KMS-11 (cell line): ENCODE data around the gene CLDN14.

Source experiments
- H2AFZ ChIP-seq: fragments of 200-600 bp; sonication (generic); 2 replicates; pipeline ENCODE4 v1.6.1; 2016; ENCODE audit warnings: antibody characterized with exemption, mixed run types, low read depth
- H3K27ac ChIP-seq: fragments of 200-600 bp; sonication (generic); 2 replicates; pipeline ENCODE4 v1.6.1; 2016; ENCODE audit warnings: mild to moderate bottlenecking, mixed run types
- H3K27me3 ChIP-seq: fragments of 200-600 bp; sonication (generic); 2 replicates; pipeline ENCODE4 v1.6.1; 2017; ENCODE audit warnings: mild to moderate bottlenecking, low read depth, mixed run types, moderate library complexity; ENCODE audit not compliant: insufficient read depth
- H3K36me3 ChIP-seq: fragments of 200-600 bp; sonication (generic); 2 replicates; pipeline ENCODE4 v1.6.1; 2017; ENCODE audit warnings: mild to moderate bottlenecking, mixed run types; ENCODE audit not compliant: insufficient read depth
- H3K4me1 ChIP-seq: fragments of 200-600 bp; sonication (generic); 2 replicates; pipeline ENCODE4 v1.6.1; 2016; ENCODE audit warnings: mild to moderate bottlenecking, low read depth, mixed run types; ENCODE audit not compliant: poor library complexity, severe bottlenecking
- H3K4me2 ChIP-seq: fragments of 200-600 bp; sonication (generic); 2 replicates; pipeline ENCODE4 v1.7.0; 2016; ENCODE audit warnings: mild to moderate bottlenecking, mixed run types
- H3K4me3 ChIP-seq: fragments of 200-600 bp; sonication (generic); IDR thresholded peaks from 2 replicates; pipeline ENCODE4 v1.6.1; 2017; ENCODE audit warnings: low read depth, low read length, mixed read lengths; ENCODE audit not compliant: insufficient read depth
- H3K79me2 ChIP-seq: fragments of 200-600 bp; sonication (generic); 2 replicates; pipeline ENCODE4 v1.6.1; 2016; ENCODE audit warnings: low read depth, mixed run types; ENCODE audit not compliant: insufficient read depth
- H3K9ac ChIP-seq: fragments of 200-600 bp; sonication (generic); 2 replicates; pipeline ENCODE4 v1.6.1; 2016; ENCODE audit warnings: mild to moderate bottlenecking, mixed run types
- H4K20me1 ChIP-seq: fragments of 200-600 bp; sonication (generic); 2 replicates; pipeline ENCODE4 v1.6.1; 2016; ENCODE audit warnings: mild to moderate bottlenecking, mixed run types; ENCODE audit not compliant: insufficient read depth
- CTCF ChIP-seq: fragments of 200-600 bp; sonication (generic); conservative IDR thresholded peaks from 2 replicates; pipeline ENCODE4 v1.6.1; 2017; ENCODE audit warnings: low read depth, mild to moderate bottlenecking, antibody characterized with exemption, low read length, moderate library complexity, mixed read lengths

CLDN14 gene

DNA sequence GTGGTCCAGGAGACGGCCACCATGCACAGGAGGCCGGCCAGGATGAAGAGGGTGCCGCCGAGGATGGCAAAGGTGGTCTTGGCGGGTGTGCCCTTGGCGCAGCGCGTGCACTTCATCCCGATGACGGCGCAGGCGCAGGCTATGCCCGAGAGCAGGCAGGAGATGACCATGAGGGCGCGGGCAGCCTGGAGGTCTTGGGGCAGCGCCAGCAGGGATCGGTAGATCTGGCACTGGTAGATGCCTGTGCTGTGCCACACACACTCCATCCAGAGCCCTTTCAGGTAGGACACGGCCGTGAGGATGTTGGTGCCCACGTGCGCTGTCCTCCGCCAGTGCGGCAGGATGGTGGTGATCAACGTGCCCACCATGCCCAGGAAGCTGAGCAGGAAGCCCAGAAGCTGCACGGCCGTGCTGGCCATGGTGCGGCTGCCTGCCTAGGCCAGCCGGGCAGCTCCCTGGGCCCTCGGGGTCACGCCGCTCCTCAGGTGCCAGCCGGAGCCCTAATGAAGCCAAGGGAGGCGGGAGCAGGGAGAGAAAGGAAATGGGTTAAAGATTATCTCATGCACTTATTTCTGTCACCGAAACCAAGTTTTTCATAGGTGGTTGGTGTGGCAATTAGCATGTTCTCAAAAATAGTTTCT is 18.5 kb downstream of the CLDN14 start:
- Histone ChIP-seq H3K36me3 (no peaks in the 10 kb centered on the region), H2AFZ (no peak overlapping the region), H3K27me3 (no peaks in the 10 kb centered on the region), H3K4me1 (no peaks in the 10 kb centered on the region), H3K4me3 (no peak overlapping the region), H3K27ac (no peak overlapping the region), H4K20me1 (no peaks in the 10 kb centered on the region), H3K9ac (no peak overlapping the region), H3K4me2 (no peak overlapping the region), H3K79me2 (no peaks in the 10 kb centered on the region)
- no peak for TF ChIP-seq CTCF

- H3K27me3 ChIP-seq = no peaks in the 10 kb centered on the region
- no peaks in the 10 kb centered on the region for H3K36me3 ChIP-seq
- TF ChIP-seq CTCF = no peak
- H3K4me1 ChIP-seq = no peaks in the 10 kb centered on the region
- H3K27ac ChIP-seq = no peak overlapping the region
- H3K9ac ChIP-seq = no peak overlapping the region
- H3K4me2 ChIP-seq = no peak overlapping the region
- no peak overlapping the region for H2AFZ ChIP-seq
- no peaks in the 10 kb centered on the region for H4K20me1 ChIP-seq
- H3K79me2 ChIP-seq = no peaks in the 10 kb centered on the region
- H3K4me3 ChIP-seq = no peak overlapping the region
These were observed 19.1 kb downstream of the CLDN14 start for GRCh38 chr21:36460866-36461265.

DNA sequence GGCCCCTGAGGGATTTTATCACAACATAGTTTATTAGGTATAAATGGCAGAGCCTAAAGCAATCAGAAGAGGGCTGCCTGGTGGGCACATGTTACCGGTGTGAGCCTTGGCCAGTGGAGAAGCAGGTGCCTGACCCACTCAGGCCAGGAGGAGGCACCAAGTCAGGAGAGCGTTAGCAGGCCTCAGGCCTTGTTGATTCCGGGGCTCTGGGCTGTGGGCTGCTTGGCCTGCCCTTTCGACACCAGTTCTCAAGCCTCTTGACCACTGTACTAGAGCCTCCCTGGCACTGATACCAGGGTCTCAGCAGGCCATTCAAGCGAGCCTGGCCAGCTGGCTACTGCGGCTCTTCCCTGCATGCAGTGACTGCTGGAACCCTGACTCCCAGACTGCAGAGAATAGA is 20.8 kb downstream of the CLDN14 start:
- H3K27me3 ChIP-seq = no peaks in the 10 kb centered on the region
- no peak overlapping the region for H2AFZ ChIP-seq
- no peaks in the 10 kb centered on the region for H4K20me1 ChIP-seq
- H3K4me3 ChIP-seq = no peak overlapping the region
- no peaks in the 10 kb centered on the region for H3K36me3 ChIP-seq
- H3K27ac ChIP-seq = no peak overlapping the region
- H3K4me1 ChIP-seq = no peaks in the 10 kb centered on the region
- H3K79me2 ChIP-seq = no peaks in the 10 kb centered on the region
- H3K9ac ChIP-seq = no peak overlapping the region
- no peak overlapping the region for H3K4me2 ChIP-seq
- no peak for TF ChIP-seq CTCF

DNA sequence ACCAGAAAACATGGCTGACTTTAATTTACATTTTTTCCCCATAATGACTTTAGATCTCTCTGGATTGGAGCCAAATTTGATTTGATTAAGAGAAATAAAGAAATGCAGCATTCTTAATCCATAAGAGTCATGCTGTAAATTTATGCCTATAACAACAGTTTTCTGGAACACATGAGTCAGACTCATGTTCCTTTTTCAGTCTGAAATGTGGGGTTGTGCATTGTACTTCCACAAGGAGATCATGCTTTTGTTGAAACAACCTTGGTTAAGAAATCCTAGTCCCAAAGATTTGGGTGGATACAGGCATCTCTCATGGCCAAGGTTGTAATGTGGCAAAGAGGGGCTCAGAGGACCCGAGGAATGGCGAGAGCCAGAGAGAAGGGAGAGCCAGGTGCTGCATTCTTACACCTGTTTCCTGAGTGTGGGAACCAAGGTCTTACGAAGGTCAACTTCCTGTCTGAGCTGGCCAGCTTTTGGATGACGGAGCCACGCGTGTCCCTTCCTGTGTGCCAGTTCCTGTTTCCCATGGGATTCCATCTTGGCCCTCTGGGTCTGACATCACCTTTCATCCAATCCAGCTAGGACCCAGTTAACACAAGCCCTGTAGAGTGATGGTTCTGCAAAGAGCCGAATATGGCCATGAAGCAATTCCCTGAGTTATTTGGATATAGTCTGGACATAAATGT is 23.1 kb downstream of the CLDN14 start:
- Histone ChIP-seq H3K4me3 (no peak overlapping the region), H3K27me3 (no peaks in the 10 kb centered on the region), H3K4me1 (no peaks in the 10 kb centered on the region), H3K79me2 (no peaks in the 10 kb centered on the region), H3K9ac (no peak overlapping the region), H3K27ac (no peak overlapping the region), H2AFZ (no peak overlapping the region), H3K4me2 (no peak overlapping the region), H3K36me3 (no peaks in the 10 kb centered on the region), H4K20me1 (no peaks in the 10 kb centered on the region)
- TF ChIP-seq CTCF = no peak
